NCI-H1694 treated with DMSO at 0.1 percent for 48 hours (cell line): Measurements from ENCODE around the gene EN2.

ENCODE experiments used
- DNase-seq: peaks from one replicate; lab custom pipeline; 2025; lab: John Stamatoyannopoulos, UW

The EN2 gene

GRCh38 chr7:155486783-155487508, 29.0 kb downstream of the EN2 start:
- no peak for DNase-seq

DNA sequence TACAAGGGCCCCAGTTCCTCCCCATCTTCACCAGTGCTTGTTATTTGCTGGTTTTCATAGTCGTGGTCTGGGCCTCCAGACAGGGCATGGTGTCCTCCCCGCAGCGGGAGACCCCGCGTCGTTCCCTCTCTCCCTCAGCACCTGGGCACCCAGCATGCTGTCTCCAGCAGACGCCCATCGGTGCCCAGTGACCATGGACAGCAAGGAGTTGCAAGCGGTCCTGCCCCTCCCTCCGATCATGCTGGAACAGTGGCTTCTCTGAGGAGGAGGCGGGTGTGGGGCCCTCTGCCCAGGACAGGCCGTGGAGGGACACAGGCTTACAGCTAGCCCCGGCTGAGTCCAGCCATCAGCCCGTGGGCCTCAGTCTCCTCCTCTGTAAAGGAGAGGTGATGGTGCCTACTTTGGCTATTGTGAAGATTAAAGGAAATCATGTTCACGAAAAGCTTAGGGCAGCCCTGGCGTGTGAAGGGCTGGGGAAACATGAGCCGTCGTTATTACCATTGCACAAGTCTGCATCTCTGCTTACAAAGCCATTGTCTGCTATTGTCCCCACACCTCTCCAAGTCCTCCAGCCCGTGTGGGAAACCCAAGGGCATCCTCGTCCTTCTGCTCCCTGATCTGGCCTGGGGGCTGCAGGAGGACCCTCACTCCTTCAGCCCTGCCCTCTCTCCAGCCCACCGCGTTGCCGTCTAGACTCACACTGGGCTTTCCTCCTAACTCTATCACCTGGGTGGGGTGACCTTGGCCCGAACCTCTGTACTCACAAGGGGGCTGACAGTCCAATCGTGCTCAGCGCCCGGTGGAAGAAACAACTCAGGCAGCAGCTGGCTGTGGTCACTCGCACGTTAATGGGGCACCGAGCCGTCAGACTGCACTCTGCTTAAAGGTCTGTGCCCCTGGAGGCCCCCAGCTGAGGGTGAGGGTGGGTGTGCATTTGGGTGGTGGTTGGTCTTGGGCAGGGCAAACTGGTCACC, 29.9 kb downstream of the EN2 start:
- no peak for DNase-seq

DNA sequence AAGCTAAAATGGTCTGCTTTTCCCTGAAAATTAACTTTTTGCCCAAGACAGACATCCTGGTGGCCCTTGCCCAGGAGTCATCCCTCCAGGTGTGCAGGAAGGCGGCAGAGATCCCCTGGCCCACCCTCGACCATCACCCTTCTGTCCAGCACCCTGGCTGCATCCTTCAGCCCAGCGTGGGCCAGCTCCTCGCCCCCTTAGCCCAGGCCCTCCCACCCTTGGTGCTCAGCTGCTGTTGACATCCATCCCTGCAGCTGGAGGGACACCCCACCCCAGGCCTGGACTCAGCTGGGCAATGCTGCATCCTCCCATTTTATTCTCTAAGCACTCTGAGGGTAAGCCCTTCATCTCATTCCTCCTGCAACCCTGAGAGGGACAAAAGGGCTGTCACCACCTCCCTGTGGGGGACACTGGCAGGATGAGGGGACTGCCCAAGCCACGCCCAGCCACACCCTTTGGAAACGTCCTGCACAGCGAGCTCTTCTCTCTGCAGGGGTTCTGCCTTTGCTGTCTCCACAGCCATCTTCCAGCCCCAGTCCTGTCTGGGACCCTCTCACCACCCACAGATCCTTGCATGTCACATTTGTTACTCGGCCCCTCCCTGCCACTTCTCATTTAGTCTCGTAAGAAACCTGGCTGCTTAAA, 30.7 kb downstream of the EN2 start:
- no peak for DNase-seq

DNA sequence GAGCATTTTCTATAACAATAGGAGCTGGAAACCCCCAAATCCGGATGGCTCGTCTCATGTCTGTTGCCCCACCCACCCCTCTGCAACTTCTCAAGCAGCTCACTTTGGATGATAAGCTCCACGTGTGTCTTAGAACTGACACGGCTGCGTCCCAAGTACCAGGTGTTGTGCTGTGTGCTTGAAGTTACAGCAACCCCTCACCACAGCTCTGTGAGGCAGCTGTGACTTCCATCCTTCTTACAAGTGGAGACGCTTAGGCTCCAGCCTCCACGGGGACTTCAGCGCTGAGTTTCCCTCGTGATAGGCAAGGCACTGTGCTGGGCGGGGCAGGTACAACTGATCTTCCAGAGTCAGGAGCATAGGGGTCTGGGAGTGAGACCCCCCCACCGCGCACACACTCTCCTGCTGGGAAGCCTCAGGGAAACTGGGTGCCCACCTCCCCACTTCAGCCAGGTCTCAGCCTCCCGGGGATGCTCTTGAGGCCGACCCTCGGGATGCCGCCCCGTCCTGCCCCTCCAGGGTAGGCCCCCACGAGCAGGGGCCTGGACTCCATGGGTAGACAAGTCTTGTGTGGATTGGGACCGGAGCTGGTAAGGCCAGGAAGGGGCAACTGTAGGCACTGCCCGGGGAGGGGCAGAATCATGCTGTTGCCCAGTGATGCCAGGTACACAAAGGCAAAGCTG, 31.4 kb downstream of the EN2 start:
- no peak for DNase-seq

GRCh38 chr7:155489862-155490696, 32.1 kb downstream of the EN2 start:
- no peak for DNase-seq

- no peak for DNase-seq
These were observed 33.0 kb downstream of the EN2 start for GRCh38 chr7:155490697-155491628.

DNA sequence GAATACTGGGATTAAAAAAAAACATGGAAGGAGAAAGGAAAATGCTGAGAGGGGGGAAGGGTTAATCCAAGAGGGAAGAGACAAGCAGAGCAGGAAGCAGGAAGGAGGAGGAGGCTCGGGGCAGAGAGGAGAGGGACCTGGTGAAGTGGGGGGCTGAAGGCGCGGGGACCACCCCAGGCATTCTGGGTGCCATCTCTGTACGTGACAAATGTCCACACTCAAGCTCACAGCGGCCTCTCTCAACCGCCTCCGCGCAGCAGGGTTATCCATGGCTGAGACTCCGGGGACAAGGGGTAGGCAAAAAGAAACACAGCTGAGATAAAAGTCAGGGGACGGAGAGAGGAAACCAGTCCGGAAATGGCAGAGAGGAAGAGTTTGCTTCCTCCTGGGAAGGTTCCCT, 33.9 kb downstream of the EN2 start:
- DNase-seq, result no peak

- DNase-seq, result no peak
These were observed 36.0 kb downstream of the EN2 start for GRCh38 chr7:155493744-155494538.

GRCh38 chr7:155494551-155494950, 36.6 kb downstream of the EN2 start:
- no peak for DNase-seq

GRCh38 chr7:155495440-155496248, 37.7 kb downstream of the EN2 start:
- no peak for DNase-seq

- DNase-seq, result no peak
These were observed 38.5 kb downstream of the EN2 start for GRCh38 chr7:155496267-155497005.

GRCh38 chr7:155497149-155497901, 39.4 kb downstream of the EN2 start:
- DNase-seq, result no peak

DNA sequence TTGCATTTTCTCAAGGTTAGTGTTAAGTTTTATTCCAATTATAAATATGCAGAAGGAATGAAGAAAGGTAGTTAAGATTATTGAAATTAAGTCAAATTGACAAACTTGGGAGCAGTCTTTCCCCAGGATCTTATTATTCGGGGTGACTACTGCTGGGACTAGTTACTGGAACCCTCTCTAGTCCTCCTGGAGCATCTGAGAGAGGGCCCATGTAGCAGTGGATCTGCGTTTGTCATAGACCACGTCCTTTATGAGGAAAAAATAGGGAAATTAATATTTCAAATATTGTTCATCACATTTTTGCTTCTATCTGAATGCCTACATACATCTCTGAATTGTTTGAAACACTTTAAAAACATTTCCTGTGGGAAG, 47.5 kb downstream of the EN2 start:
- DNase-seq, result no peak

GRCh38 chr7:155506854-155507337, 49.0 kb downstream of the EN2 start:
- no peak for DNase-seq

DNA sequence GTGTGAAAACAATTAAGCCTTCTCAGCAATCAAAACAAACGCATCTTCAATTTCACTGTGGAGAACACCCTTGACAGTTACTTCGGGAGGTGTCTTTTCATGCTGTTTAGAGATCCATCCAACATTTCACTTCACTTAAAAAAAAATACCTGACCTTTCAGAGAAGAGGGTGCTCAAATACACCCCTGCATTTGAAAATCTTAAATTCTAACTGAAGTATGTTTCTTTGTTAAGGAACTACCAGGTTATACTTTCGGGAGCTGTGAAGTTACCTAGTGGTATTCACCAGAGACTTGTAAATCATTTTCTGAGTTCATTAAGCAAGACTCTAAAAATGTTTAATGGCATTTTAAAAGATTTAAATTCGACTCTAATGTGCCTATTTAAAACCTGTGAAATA, 49.6 kb downstream of the EN2 start:
- no peak for DNase-seq
